Transverse colon (tissue), 4 donors: Measurements from ENCODE around the gene CPSF4. TPM values are rescaled to one million over a fixed set of nuclear protein-coding genes. Genes with fewer than 3 reads are reported as not detected.

Experiments used
- DNase-seq: peaks from one replicate; pipeline ENCODE4 v3.0.0-alpha.2; 2019
- H3K27ac ChIP-seq, 4 donors: fragments of 200-600 bp; sonication (generic); 2 replicates each; pipeline ENCODE4 v1.5.1; 2016 to 2018; ENCODE audit warnings: inconsistent platforms in 4 of 4
- H3K27me3 ChIP-seq: fragments of 200-600 bp; sonication (generic); 2 replicates; pipeline ENCODE4 v1.5.1; 2017; ENCODE audit warnings: inconsistent platforms
- H3K36me3 ChIP-seq, 4 donors: fragments of 200-600 bp; sonication (generic); 2 replicates each; pipeline ENCODE4 v1.5.1; 2017 to 2019; ENCODE audit warnings: inconsistent platforms in 4 of 4
- H3K4me1 ChIP-seq, 4 donors: fragments of 200-600 bp; sonication (generic); 2 replicates each; pipeline ENCODE4 v1.5.1; 2017 to 2020; ENCODE audit warnings: inconsistent platforms in 4 of 4
- H3K4me3 ChIP-seq, 4 donors: fragments of 200-600 bp; sonication (generic); 1 replicate in 1 of 4; 2 replicates in 3 of 4; pipeline versions ENCODE4 v1.5.1 to v1.6.1; 2017 to 2019; ENCODE audit warnings: inconsistent platforms in 4 of 4
- H3K9me3 ChIP-seq, 2 donors: fragments of 200-600 bp; sonication (generic); 2 replicates each; pipeline ENCODE4 v1.5.1; 2017 to 2019; ENCODE audit warnings: inconsistent platforms in 2 of 2
- CTCF ChIP-seq, 5 experiments: fragments of 200-600 bp in 3 of 5; fragments of 450-650 bp in 2 of 5; sonication (generic) in 3 of 5; IDR thresholded peaks; 1 replicate in 2 of 5; 2 replicates in 3 of 5; pipeline ENCODE4 v1.5.1; 2016 to 2017; ENCODE audit warnings: antibody characterized with exemption in 5 of 5, inconsistent platforms in 3 of 5, mild to moderate bottlenecking in 2 of 5, moderate library complexity in 1 of 5
- EP300 ChIP-seq: sonication (generic); formaldehyde crosslinking; IDR thresholded peaks from one replicate; pipeline ENCODE4 v1.6.1; 2017; ENCODE audit warnings: antibody characterized with exemption, low read depth
- POLR2A ChIP-seq: fragments of 450-650 bp; IDR thresholded peaks from one replicate; pipeline ENCODE4 v1.6.1; 2016; ENCODE audit warnings: antibody characterized with exemption, mild to moderate bottlenecking, moderate library complexity
- POLR2AphosphoS5 ChIP-seq, 3 donors: sonication (generic); formaldehyde crosslinking; IDR thresholded peaks; one replicate each; pipeline ENCODE4 v1.6.1; 2016; ENCODE audit warnings: antibody characterized with exemption in 3 of 3
- WGBS, 2 donors: methylation state at CpG; one replicate each; pipeline ENCODE4 v1.1.5; 2018; ENCODE audit warnings: low coverage in 1 of 2; 5-methylcytosine and 5-hydroxymethylcytosine counted together
- in situ Hi-C, 4 donors: fragments of 200-750 bp; cut with MboI; loops; one replicate each; pipeline versions ENCODE4 v1.15.0 to v1.15.1; 2017; ENCODE audit warnings: low sequenced_read_pairs in 3 of 4, low pct_ligation_motif_present in 1 of 4, low pct_unique_long_range_greater_than_20kb in 1 of 4
- intact Hi-C: fragments of 100-400 bp; cut with DNase I; formaldehyde crosslinking; loops from one replicate; pipeline ENCODE4 v1.15.1; 2023; ENCODE audit warnings: low total_unique reads
- total RNA-seq, 4 donors: library from RNA; depleted of rRNA; stranded (reverse); fragments of >200 nt; gene quantifications; one replicate each; pipeline ENCODE4 v1.1.0, GENCODE V29; 2016

CPSF4 gene
- total RNA-seq, 4 donors from 2014 or later, result 20.7 to 65.5 (median 24.8) TPM

GRCh38 chr7:99402854-99403253 lies 35.9 kb upstream of the CPSF4 start:
- intact Hi-C loops, result no loop called here
- WGBS, 2 donors, result 97 to 100% methylated on average over 1 to 3 of the region's 3 CpGs
- Histone ChIP-seq H3K27ac (no peak overlapping the region), H3K9me3 (no peaks in the 10 kb centered on the region), H3K4me3 (no peak overlapping the region), H3K4me1 (peaks cover 9 to 22% (median 21%) of the 10 kb centered on the region in 4 donors), H3K27me3 (no peaks in the 10 kb centered on the region), H3K36me3 (peaks cover 0 to 27% (median 5%) of the 10 kb centered on the region in 4 donors)
- no peak for DNase-seq
- in situ Hi-C loops, result no loop called here
- TF ChIP-seq EP300, result no peak
- no peak for TF ChIP-seq POLR2A
- no peak for TF ChIP-seq POLR2AphosphoS5 (IDR thresholded peaks at IDR 0.05)
- TF ChIP-seq CTCF (IDR thresholded peaks at IDR 0.05), result no peak

DNA sequence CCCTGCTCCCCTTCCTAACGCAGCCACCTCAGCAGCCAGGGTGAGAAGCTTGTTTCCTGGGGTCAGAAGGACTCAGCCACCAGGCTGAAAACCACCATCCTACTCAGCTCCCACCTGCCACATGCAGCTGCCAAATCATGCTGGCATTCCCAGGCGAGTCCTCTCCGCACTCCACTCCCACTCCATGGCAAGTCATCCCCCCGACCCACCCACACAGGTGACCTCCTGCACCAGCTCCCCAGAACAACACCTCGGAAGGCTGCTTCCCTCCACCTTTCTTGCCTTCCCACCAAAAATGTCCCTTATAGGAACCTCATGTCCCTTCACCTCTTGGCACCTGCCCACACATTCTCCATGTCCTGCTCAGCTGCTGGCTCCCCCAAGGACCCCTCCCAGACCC lies 35.0 kb upstream of the CPSF4 start:
- Histone ChIP-seq H3K4me1 (peaks cover 9 to 22% (median 21%) of the 10 kb centered on the region in 4 donors), H3K36me3 (peaks cover 0 to 26% (median 2%) of the 10 kb centered on the region in 4 donors), H3K4me3 (no peak overlapping the region), H3K9me3 (no peaks in the 10 kb centered on the region), H3K27me3 (no peaks in the 10 kb centered on the region), H3K27ac (no peak overlapping the region)
- WGBS, 2 donors, result 82% methylated on average over 5 of the region's 5 CpGs; no CpG with 5 or more reads in 1 of the 2 donors
- intact Hi-C loops (no loop called here), in situ Hi-C loops (no loop called here)
- DNase-seq, result no peak
- no peak for TF ChIP-seq EP300
- TF ChIP-seq POLR2AphosphoS5 (IDR thresholded peaks at IDR 0.05), result no peak
- no peak for TF ChIP-seq CTCF (IDR thresholded peaks at IDR 0.05)
- TF ChIP-seq POLR2A, result no peak

GRCh38 chr7:99404235-99404976 lies 34.3 kb upstream of the CPSF4 start:
- WGBS, 2 donors, result 84% methylated on average over 18 of the region's 18 CpGs; no CpG with 5 or more reads in 1 of the 2 donors
- no peak for TF ChIP-seq POLR2A
- no peak for TF ChIP-seq POLR2AphosphoS5 (IDR thresholded peaks at IDR 0.05)
- no peak for TF ChIP-seq EP300
- TF ChIP-seq CTCF (IDR thresholded peaks at IDR 0.05), result no peak
- no peak overlapping the region for H3K4me3 ChIP-seq
- H3K9me3 ChIP-seq, result no peaks in the 10 kb centered on the region
- H3K36me3 ChIP-seq, result peaks cover 0 to 21% (median 2%) of the 10 kb centered on the region in 4 donors
- H3K4me1 ChIP-seq, result peaks cover 9 to 23% (median 21%) of the 10 kb centered on the region in 4 donors
- DNase-seq, result no peak
- in situ Hi-C loops, result no loop called here
- no peak overlapping the region for H3K27ac ChIP-seq
- H3K27me3 ChIP-seq, result no peaks in the 10 kb centered on the region
- intact Hi-C loops, result no loop called here

DNA sequence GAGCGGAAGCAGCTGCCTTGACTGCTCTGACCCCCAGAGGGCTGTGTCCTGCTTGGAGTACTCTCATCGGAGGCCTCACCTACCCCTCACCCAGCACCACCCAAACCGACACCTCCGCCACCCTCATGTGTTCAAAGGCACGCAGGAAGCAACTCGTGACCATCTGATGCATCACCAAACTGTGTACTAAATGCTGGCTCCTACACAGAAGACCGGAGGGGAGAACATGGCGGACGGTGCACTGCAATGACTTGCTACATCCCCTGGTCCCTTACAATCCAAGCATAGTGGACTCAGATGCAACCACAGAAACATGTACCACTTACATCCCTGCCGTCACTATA lies 33.8 kb upstream of the CPSF4 start:
- Histone ChIP-seq H3K27ac (no peak overlapping the region), H3K4me1 (peaks cover 13 to 28% (median 26%) of the 10 kb centered on the region in 4 donors), H3K9me3 (no peaks in the 10 kb centered on the region), H3K4me3 (no peak overlapping the region), H3K27me3 (no peaks in the 10 kb centered on the region), H3K36me3 (peaks cover 0 to 17% (median 2%) of the 10 kb centered on the region in 4 donors)
- intact Hi-C loops (no loop called here), in situ Hi-C loops (no loop called here)
- DNase-seq, result no peak
- 93% methylated on average over 10 of the region's 10 CpGs; no CpG with 5 or more reads in 1 of the 2 donors for WGBS, 2 donors
- no peak for TF ChIP-seq POLR2AphosphoS5 (IDR thresholded peaks at IDR 0.05)
- no peak for TF ChIP-seq POLR2A
- no peak for TF ChIP-seq EP300
- TF ChIP-seq CTCF (IDR thresholded peaks at IDR 0.05), result no peak
